ENCODE data around the gene ZNF74.

ZNF74 gene

DNA sequence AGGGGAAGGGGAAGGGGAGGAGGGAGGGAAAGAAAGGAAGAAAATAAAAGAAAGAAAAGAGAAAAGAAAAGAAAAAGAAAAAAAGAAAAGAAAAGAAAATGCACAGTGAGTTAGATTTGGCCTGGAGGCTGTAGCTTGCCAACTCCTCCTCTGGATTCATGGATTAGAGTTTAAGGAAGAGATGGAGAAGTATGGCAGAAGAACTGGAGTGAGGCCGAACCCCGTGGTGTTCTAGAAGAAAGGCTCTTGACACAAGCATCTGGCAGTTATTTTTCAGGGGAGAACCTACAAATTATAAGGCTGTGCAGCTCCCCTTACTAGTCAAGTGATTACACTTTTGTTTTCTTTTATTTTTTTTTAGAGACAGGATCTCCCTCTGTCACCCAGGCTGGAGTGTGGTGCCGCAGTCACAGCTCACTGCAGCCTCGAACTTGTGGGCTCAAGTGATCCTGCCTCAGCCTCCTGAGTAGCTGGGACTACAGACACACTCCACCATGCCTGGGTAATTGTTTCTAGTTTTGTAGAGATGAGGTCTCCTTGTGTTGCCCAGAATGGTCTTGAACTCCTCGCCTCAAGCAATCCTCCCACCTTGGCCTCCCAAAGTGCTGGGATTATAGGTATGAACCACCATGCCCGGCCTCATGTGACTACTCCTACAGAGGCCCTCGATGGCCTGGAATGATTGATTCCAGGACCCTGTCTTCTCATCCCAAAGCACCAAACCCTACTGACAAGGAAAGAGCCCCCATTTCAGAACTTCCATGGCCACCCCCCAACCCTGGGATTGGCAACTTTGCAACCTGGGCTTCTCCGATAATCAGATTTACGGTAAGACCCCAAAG is 19.5 kb downstream of the ZNF74 start:
- TF ChIP-seq SIN3A (IDR thresholded peaks at IDR 0.05; ENCODE audit: borderline replicate concordance, insufficient read depth, low read length) (no peak), TAF1 (IDR thresholded peaks at IDR 0.05; ENCODE audit: borderline replicate concordance, insufficient read depth, low read length) (no peak), POLR2AphosphoS5 (IDR thresholded peaks at IDR 0.05; ENCODE audit: low read depth, low read length) (no peak), FOXP2 (optimal IDR thresholded peaks at IDR 0.05; ENCODE audit: borderline replicate concordance, extremely low read depth, extremely low read length, insufficient read depth) (no peak)
- TF ChIP-seq, protein P1, sequence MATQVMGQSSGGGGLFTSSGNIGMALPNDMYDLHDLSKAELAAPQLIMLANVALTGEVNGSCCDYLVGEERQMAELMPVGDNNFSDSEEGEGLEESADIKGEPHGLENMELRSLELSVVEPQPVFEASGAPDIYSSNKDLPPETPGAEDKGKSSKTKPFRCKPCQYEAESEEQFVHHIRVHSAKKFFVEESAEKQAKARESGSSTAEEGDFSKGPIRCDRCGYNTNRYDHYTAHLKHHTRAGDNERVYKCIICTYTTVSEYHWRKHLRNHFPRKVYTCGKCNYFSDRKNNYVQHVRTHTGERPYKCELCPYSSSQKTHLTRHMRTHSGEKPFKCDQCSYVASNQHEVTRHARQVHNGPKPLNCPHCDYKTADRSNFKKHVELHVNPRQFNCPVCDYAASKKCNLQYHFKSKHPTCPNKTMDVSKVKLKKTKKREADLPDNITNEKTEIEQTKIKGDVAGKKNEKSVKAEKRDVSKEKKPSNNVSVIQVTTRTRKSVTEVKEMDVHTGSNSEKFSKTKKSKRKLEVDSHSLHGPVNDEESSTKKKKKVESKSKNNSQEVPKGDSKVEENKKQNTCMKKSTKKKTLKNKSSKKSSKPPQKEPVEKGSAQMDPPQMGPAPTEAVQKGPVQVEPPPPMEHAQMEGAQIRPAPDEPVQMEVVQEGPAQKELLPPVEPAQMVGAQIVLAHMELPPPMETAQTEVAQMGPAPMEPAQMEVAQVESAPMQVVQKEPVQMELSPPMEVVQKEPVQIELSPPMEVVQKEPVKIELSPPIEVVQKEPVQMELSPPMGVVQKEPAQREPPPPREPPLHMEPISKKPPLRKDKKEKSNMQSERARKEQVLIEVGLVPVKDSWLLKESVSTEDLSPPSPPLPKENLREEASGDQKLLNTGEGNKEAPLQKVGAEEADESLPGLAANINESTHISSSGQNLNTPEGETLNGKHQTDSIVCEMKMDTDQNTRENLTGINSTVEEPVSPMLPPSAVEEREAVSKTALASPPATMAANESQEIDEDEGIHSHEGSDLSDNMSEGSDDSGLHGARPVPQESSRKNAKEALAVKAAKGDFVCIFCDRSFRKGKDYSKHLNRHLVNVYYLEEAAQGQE (IDR thresholded peaks at IDR 0.05; ENCODE audit: insufficient read depth in 1 of 2, low read depth in 2 of 2, low read length in 2 of 2): no peak

- no peak for TF ChIP-seq FOXP2 (optimal IDR thresholded peaks at IDR 0.05; ENCODE audit: borderline replicate concordance, extremely low read depth, extremely low read length, insufficient read depth)
- no peak for TF ChIP-seq TAF1 (IDR thresholded peaks at IDR 0.05; ENCODE audit: borderline replicate concordance, insufficient read depth, low read length)
- TF ChIP-seq SIN3A (IDR thresholded peaks at IDR 0.05; ENCODE audit: borderline replicate concordance, insufficient read depth, low read length): no peak
- no peak for TF ChIP-seq POLR2AphosphoS5 (IDR thresholded peaks at IDR 0.05; ENCODE audit: low read depth, low read length)
- TF ChIP-seq, protein P1 (IDR thresholded peaks at IDR 0.05; ENCODE audit: insufficient read depth in 1 of 2, low read depth in 2 of 2, low read length in 2 of 2): no peak
These were observed 20.1 kb downstream of the ZNF74 start for GRCh38 chr22:20414059-20414440.

- TF ChIP-seq POLR2AphosphoS5 (IDR thresholded peaks at IDR 0.05; ENCODE audit: low read depth, low read length) (no peak), SIN3A (IDR thresholded peaks at IDR 0.05; ENCODE audit: borderline replicate concordance, insufficient read depth, low read length) (no peak), TAF1 (IDR thresholded peaks at IDR 0.05; ENCODE audit: borderline replicate concordance, insufficient read depth, low read length) (no peak), FOXP2 (optimal IDR thresholded peaks at IDR 0.05; ENCODE audit: borderline replicate concordance, extremely low read depth, extremely low read length, insufficient read depth) (no peak)
- TF ChIP-seq, protein P1 (IDR thresholded peaks at IDR 0.05; ENCODE audit: insufficient read depth in 1 of 2, low read depth in 2 of 2, low read length in 2 of 2): no peak
These were observed 20.5 kb downstream of the ZNF74 start for GRCh38 chr22:20414450-20414849.

GRCh38 chr22:20418211-20418788 is 24.3 kb downstream of the ZNF74 start:
- TF ChIP-seq TAF1 (IDR thresholded peaks at IDR 0.05; ENCODE audit: borderline replicate concordance, insufficient read depth, low read length): no peak
- peak; percentile 36 for TF ChIP-seq FOXP2 (optimal IDR thresholded peaks at IDR 0.05; ENCODE audit: borderline replicate concordance, extremely low read depth, extremely low read length, insufficient read depth)

- TF ChIP-seq, protein P1 (IDR thresholded peaks at IDR 0.05; ENCODE audit: insufficient read depth in 1 of 2, low read depth in 2 of 2, low read length in 2 of 2): no peak
- TF ChIP-seq POLR2AphosphoS5 (IDR thresholded peaks at IDR 0.05; ENCODE audit: low read depth, low read length) (no peak), TAF1 (IDR thresholded peaks at IDR 0.05; ENCODE audit: borderline replicate concordance, insufficient read depth, low read length) (no peak), SIN3A (IDR thresholded peaks at IDR 0.05; ENCODE audit: borderline replicate concordance, insufficient read depth, low read length) (no peak), FOXP2 (optimal IDR thresholded peaks at IDR 0.05; ENCODE audit: borderline replicate concordance, extremely low read depth, extremely low read length, insufficient read depth) (no peak)
These were observed 25.7 kb downstream of the ZNF74 start for GRCh38 chr22:20419664-20419951.

Data from PFSK-1 (cell line).